Bronchial epithelial cell (primary cell): ENCODE results near the gene DNAH6. TPM values are rescaled to one million over a fixed set of nuclear protein-coding genes. Genes with fewer than 3 reads are reported as not detected.

Experiments
- DNase-seq: peaks from one replicate; pipeline ENCODE4 v3.0.0-alpha.2; 2010; ENCODE audit warnings: low read depth
- FAIRE-seq: peaks from 2 replicates; lab custom pipeline; 2011; peaks lifted over from hg19 to GRCh38; lab: Jason Lieb, UNC
- H3K27me3 ChIP-seq: 2 replicates; pipeline ENCODE4 v1.5.1; 2011; ENCODE audit warnings: low read length; ENCODE audit not compliant: control insufficient read depth, insufficient read depth
- H3K36me3 ChIP-seq: 2 replicates; pipeline ENCODE4 v1.5.1; 2011; ENCODE audit warnings: low read length; ENCODE audit not compliant: control insufficient read depth, insufficient read depth
- H3K4me3 ChIP-seq: 2 replicates; pipeline ENCODE4 v1.5.1; 2011; ENCODE audit warnings: mild to moderate bottlenecking, low read depth, low read length, control low read depth
- total RNA-seq: library from RNA; depleted of rRNA; stranded (reverse); fragments of >200 nt; gene quantifications from 2 replicates; pipeline ENCODE4 v1.2.1, GENCODE V29; 2014
- TF ChIP-seq, protein P1 (sequence below): IDR thresholded peaks from 2 replicates; pipeline ENCODE4 v1.5.1; 2011; ENCODE audit warnings: mild to moderate bottlenecking, moderate library complexity, low read length, control low read depth, inconsistent platforms; ENCODE audit not compliant: insufficient read depth, severe bottlenecking

The DNAH6 gene
- total RNA-seq, 1 donor from 2014 or later: under 0.01 TPM

- H3K27me3 ChIP-seq: no peaks in the 10 kb centered on the region
- H3K36me3 ChIP-seq: no peaks in the 10 kb centered on the region
- FAIRE-seq: no peak
- no peak for DNase-seq
- TF ChIP-seq, protein P1, sequence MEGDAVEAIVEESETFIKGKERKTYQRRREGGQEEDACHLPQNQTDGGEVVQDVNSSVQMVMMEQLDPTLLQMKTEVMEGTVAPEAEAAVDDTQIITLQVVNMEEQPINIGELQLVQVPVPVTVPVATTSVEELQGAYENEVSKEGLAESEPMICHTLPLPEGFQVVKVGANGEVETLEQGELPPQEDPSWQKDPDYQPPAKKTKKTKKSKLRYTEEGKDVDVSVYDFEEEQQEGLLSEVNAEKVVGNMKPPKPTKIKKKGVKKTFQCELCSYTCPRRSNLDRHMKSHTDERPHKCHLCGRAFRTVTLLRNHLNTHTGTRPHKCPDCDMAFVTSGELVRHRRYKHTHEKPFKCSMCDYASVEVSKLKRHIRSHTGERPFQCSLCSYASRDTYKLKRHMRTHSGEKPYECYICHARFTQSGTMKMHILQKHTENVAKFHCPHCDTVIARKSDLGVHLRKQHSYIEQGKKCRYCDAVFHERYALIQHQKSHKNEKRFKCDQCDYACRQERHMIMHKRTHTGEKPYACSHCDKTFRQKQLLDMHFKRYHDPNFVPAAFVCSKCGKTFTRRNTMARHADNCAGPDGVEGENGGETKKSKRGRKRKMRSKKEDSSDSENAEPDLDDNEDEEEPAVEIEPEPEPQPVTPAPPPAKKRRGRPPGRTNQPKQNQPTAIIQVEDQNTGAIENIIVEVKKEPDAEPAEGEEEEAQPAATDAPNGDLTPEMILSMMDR: no peak
- no peak overlapping the region for H3K4me3 ChIP-seq
Measured at GRCh38 chr2:84519332-84519957, 3.1 kb downstream of the DNAH6 start.

DNA sequence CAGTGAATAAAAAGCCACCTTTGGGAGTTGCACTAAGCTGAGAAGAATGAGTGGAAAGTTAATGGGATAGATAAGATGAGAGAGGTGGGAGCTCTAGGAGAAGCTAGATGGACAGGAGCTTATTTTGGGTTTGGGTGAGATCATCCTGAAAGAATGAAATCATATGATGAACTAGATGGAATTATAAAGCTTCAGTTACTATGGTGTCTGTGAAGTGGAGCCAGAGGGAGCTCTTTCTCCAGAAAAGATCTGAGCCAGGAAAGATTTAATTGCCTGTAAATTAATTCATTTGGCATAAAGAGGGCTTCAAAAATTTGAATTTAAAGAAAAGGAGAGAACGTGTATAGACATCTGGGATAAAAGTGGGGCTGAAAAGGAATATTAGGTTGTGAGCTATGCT is 10.3 kb downstream of the DNAH6 start:
- FAIRE-seq (no peak), DNase-seq (peak; percentile 19)
- TF ChIP-seq, protein P1: no peak
- Histone ChIP-seq H3K4me3 (no peak overlapping the region), H3K36me3 (no peaks in the 10 kb centered on the region), H3K27me3 (no peaks in the 10 kb centered on the region)

DNA sequence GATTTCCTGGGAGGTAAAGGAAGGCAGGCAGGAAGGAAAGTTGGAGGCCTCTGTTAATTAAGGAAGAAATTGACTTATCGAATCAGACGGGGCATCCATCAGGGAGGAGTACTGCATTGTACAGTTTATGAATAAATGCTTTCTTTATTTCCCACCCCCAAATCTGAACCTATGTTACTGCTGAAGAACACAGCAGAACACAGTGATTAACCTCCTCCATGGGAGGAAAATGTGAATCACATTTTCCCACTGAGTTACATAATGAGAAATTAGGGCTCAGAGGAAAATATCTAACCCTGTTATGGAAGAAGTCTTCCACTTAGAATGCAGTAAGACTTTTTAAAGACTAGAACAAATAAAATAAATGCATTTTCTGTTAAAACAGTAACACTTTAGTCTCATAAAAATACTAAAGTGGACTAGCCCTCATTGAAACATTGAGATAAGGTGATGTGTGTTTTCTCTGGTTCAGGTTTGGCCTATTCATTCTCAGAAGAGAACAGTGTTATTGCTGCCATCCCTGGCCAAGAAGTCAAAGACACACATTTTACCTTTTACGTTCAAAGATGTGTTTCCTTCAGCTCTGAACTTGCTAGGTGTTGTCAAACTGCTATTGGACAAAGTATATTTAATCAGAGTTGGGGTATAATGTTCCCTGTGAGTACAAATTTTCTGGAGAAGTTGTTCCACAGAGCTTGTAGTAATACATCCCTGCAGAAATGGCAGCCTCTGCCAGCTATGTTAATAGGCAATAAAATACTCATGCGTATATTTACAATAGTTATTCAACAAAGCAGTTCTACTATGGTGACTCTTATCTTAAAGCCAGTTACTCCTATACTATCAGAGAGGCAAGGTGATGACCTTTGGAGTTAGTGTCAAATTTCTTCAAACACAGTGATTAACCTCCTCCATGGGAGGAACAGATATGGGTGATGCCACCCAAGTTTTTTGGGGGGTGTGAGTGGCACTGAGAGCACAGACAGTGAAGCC is 11.1 kb downstream of the DNAH6 start:
- Histone ChIP-seq H3K4me3 (no peak overlapping the region), H3K27me3 (no peaks in the 10 kb centered on the region), H3K36me3 (no peaks in the 10 kb centered on the region)
- DNase-seq: no peak
- TF ChIP-seq, protein P1: no peak
- no peak for FAIRE-seq

DNA sequence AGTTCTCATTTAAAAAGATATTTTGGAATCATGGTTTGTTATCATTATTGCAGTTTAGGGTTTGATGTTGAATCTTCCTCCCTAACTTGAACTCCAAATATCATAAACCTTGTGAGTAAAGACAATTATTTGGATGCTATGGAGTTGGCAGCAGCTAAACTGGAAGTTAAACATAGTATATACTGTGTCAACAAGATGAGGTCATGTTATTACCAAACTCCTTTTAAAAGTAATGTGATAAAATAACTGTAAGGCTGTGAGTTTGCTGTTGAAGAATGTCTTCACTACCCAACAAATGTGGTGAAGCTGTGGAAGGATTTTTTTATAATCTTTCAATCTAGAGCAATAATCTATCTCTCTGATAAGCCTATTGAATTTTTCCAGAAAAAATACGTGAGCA is 16.0 kb downstream of the DNAH6 start:
- DNase-seq (peak; percentile 10), FAIRE-seq (no peak)
- TF ChIP-seq, protein P1: no peak
- Histone ChIP-seq H3K36me3 (no peaks in the 10 kb centered on the region), H3K27me3 (no peaks in the 10 kb centered on the region), H3K4me3 (no peak overlapping the region)

GRCh38 chr2:84534225-84534624 is 17.9 kb downstream of the DNAH6 start:
- Histone ChIP-seq H3K27me3 (no peaks in the 10 kb centered on the region), H3K36me3 (no peaks in the 10 kb centered on the region), H3K4me3 (no peak overlapping the region)
- DNase-seq (no peak), FAIRE-seq (no peak)
- TF ChIP-seq, protein P1: no peak
